Psoas muscle (tissue), 8 donors: ENCODE data around the gene COX6A2. TPM values are rescaled to one million over a fixed set of nuclear protein-coding genes. Genes with fewer than 3 reads are reported as not detected.

ENCODE experiments used
- ATAC-seq, 4 donors: fragments of 200-7000 bp; cut with Tn5 transposase; one replicate each; pipeline ENCODE4 v1.9.1; 2020; ENCODE audit warnings: moderate library complexity in 3 of 4, mild to moderate bottlenecking in 2 of 4
- DNase-seq, 2 donors: peaks; one replicate each; pipeline ENCODE4 v3.0.0-alpha.2; 2020
- H3K27ac ChIP-seq: fragments of 200-600 bp; one replicate; pipeline ENCODE4 v1.8.0; 2022
- H3K27me3 ChIP-seq, 3 donors: fragments of 200-600 bp in 1 of 3; one replicate each; pipeline versions ENCODE4 v1.6.1 to v1.8.0; 2013 to 2022; ENCODE audit warnings: low read length in 2 of 3, mild to moderate bottlenecking in 2 of 3, moderate library complexity in 1 of 3; ENCODE audit not compliant: insufficient read depth in 3 of 3
- H3K36me3 ChIP-seq, 2 donors: fragments of 200-600 bp in 1 of 2; one replicate each; pipeline versions ENCODE4 v1.6.1 to v1.8.0; 2013 to 2022; ENCODE audit warnings: low read depth in 1 of 2, mild to moderate bottlenecking in 1 of 2, moderate library complexity in 1 of 2; ENCODE audit not compliant: insufficient read depth in 1 of 2
- H3K4me1 ChIP-seq: fragments of 200-600 bp; one replicate; pipeline ENCODE4 v1.8.0; 2022
- H3K4me3 ChIP-seq: fragments of 200-600 bp; one replicate; pipeline ENCODE4 v1.8.0; 2022; ENCODE audit warnings: mild to moderate bottlenecking
- H3K9me3 ChIP-seq: fragments of 200-600 bp; one replicate; pipeline ENCODE4 v1.8.0; 2022
- WGBS, 3 donors: extraction: QIAGEN DNeasy Blood & Tissue Kit; methylation state at CpG; one replicate each; pipeline versions ENCODE4 v1.1.6 to v1.1.7; 2013; 5-methylcytosine and 5-hydroxymethylcytosine counted together
- intact Hi-C, 2 donors: fragments of 100-400 bp; cut with DNase I; formaldehyde crosslinking; loops; one replicate each; pipeline versions ENCODE4 v1.11.0 to v1.14.2; 2022
- polyA plus RNA-seq, 3 donors: library from polyadenylated mRNA; stranded (reverse); fragments of 200-250 nt; gene quantifications; one replicate each; pipeline ENCODE4 v1.2.3, GENCODE V29; 2013
- total RNA-seq, 4 donors: library from RNA; stranded (reverse); fragmentation: NEBNext Ultra II Directional in 2 of 4; extraction: Animal tissue kit (Norgen Biotek cat#: 25700) in 2 of 4; gene quantifications; one replicate each; pipeline versions ENCODE4 v1.2.1 to v1.2.4, GENCODE V29; 2021 to 2023
- TF ChIP-seq, protein P1 (sequence below): fragments of 200-600 bp; IDR thresholded peaks from one replicate; pipeline ENCODE4 v1.8.0; 2022; ENCODE audit warnings: antibody characterized with exemption
- donor health status: healthy with polysubstance abuse.
- donor health status: DM: no; HTN: no; CAD: no; lungs with moderate emphysema.
- donor health status: Bipolar disorder and iron deficiency.
- donor health status: healthy.
- donor health status: DM: yes; HTN: yes; CAD: no.
- donor health status: DM: no; HTN: no; CAD: no.
- donor health status: DM: no; HTN: no; CAD: no.
- donor health status: DM: yes; HTN: yes; CAD: no.

Gene COX6A2
- total and polyA plus RNA-seq, 7 donors: 1,027 to 3,792 (median 1,232) TPM

- H3K27me3 ChIP-seq: no peaks in the 10 kb centered on the region
- no peaks in the 10 kb centered on the region for H3K36me3 ChIP-seq
- no peak overlapping the region for H3K27ac ChIP-seq
- ATAC-seq (no peak), DNase-seq (no peak)
- intact Hi-C loops: no loop called here
- H3K9me3 ChIP-seq: no peaks in the 10 kb centered on the region
- no peak overlapping the region for H3K4me3 ChIP-seq
- TF ChIP-seq, protein P1, sequence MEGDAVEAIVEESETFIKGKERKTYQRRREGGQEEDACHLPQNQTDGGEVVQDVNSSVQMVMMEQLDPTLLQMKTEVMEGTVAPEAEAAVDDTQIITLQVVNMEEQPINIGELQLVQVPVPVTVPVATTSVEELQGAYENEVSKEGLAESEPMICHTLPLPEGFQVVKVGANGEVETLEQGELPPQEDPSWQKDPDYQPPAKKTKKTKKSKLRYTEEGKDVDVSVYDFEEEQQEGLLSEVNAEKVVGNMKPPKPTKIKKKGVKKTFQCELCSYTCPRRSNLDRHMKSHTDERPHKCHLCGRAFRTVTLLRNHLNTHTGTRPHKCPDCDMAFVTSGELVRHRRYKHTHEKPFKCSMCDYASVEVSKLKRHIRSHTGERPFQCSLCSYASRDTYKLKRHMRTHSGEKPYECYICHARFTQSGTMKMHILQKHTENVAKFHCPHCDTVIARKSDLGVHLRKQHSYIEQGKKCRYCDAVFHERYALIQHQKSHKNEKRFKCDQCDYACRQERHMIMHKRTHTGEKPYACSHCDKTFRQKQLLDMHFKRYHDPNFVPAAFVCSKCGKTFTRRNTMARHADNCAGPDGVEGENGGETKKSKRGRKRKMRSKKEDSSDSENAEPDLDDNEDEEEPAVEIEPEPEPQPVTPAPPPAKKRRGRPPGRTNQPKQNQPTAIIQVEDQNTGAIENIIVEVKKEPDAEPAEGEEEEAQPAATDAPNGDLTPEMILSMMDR: no peak
- 69 to 78% (median 70%) methylated on average over 2 of the region's 2 CpGs for WGBS, 3 donors
- H3K4me1 ChIP-seq: no peaks in the 10 kb centered on the region
Measured at GRCh38 chr16:31400191-31400590, 28.0 kb downstream of the COX6A2 start.

- TF ChIP-seq, protein P1: no peak
- no peak overlapping the region for H3K27ac ChIP-seq
- H3K4me1 ChIP-seq: no peaks in the 10 kb centered on the region
- DNase-seq: no peak
- 66 to 75% (median 74%) methylated on average over 9 of the region's 9 CpGs for WGBS, 3 donors
- intact Hi-C loops: loop anchor here in 1 of 2 donors (10.0 kb wide), 1 partner anchor 153 kb away; no protein-coding TSS in a partner anchor
- ATAC-seq: no peak
- no peak overlapping the region for H3K4me3 ChIP-seq
- no peaks in the 10 kb centered on the region for H3K27me3 ChIP-seq
- H3K36me3 ChIP-seq: no peaks in the 10 kb centered on the region
- H3K9me3 ChIP-seq: no peaks in the 10 kb centered on the region
Measured at GRCh38 chr16:31397701-31398100, 30.5 kb downstream of the COX6A2 start.

GRCh38 chr16:31397096-31397660 is 31.0 kb downstream of the COX6A2 start:
- no peaks in the 10 kb centered on the region for H3K9me3 ChIP-seq
- no peaks in the 10 kb centered on the region for H3K27me3 ChIP-seq
- intact Hi-C loops: loop anchor here in 1 of 2 donors (10.0 kb wide), 1 partner anchor 152 kb away; no protein-coding TSS in a partner anchor
- TF ChIP-seq, protein P1: no peak
- no peak overlapping the region for H3K27ac ChIP-seq
- DNase-seq (no peak), ATAC-seq (no peak)
- no peaks in the 10 kb centered on the region for H3K36me3 ChIP-seq
- no peak overlapping the region for H3K4me3 ChIP-seq
- H3K4me1 ChIP-seq: no peaks in the 10 kb centered on the region
- 70 to 74% (median 71%) methylated on average over 18 of the region's 18 CpGs for WGBS, 3 donors

DNA sequence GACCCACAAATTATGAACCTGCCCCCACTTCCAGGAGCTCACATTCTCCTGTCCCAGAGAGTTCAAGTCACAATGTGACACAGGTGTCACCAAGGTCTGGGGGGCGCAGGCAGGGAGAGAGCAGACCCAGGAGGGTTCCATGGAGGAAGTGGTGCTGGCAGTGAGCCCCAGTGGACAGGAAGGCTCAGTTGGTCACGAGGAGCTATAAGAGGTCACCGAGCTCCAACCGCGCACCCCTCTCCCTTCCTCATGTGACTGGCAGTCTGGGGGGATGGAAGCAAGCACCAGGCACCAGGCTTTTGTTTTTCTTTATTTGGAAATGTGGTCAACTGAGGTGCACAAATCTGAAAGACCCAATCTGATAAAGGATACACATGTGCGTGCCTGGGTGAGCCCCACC is 32.5 kb downstream of the COX6A2 start:
- intact Hi-C loops: loop anchor here in 1 of 2 donors (10.0 kb wide), 1 partner anchor 151 kb away; no protein-coding TSS in a partner anchor
- 57 to 66% (median 63%) methylated on average over 6 of the region's 6 CpGs for WGBS, 3 donors
- no peak overlapping the region for H3K4me3 ChIP-seq
- no peaks in the 10 kb centered on the region for H3K27me3 ChIP-seq
- no peaks in the 10 kb centered on the region for H3K36me3 ChIP-seq
- TF ChIP-seq, protein P1: no peak
- DNase-seq (no peak), ATAC-seq (no peak)
- no peaks in the 10 kb centered on the region for H3K9me3 ChIP-seq
- no peak overlapping the region for H3K27ac ChIP-seq
- H3K4me1 ChIP-seq: no peaks in the 10 kb centered on the region

GRCh38 chr16:31393056-31393455 is 35.1 kb downstream of the COX6A2 start, which contains the start of gene ITGAD:
ITGAD (plus strand) TSS chr16:31393335; CDS start chr16:31393361, 26 bp downstream.
- H3K9me3 ChIP-seq: no peaks in the 10 kb centered on the region
- H3K36me3 ChIP-seq: no peaks in the 10 kb centered on the region
- H3K4me1 ChIP-seq: no peaks in the 10 kb centered on the region
- no peak within 1 kb of the TSS for H3K27ac ChIP-seq
- TF ChIP-seq, protein P1: no peak
- DNase-seq: no peak
- no peak for ATAC-seq
- H3K4me3 ChIP-seq: no peak within 1 kb of the TSS
- WGBS, 3 donors: 58 to 69% (median 62%) methylated on average over 5 of the region's 5 CpGs
- intact Hi-C loops: loop anchor here in 1 of 2 donors (10.0 kb wide), 1 partner anchor 148 kb away; no protein-coding TSS in a partner anchor
- no peaks in the 10 kb centered on the region for H3K27me3 ChIP-seq
